ENCODE measurements around the gene ERP27. TPM values are rescaled to one million over a fixed set of nuclear protein-coding genes. Genes with fewer than 3 reads are reported as not detected.
A peak's percentile ranks its signal among the peaks of the same experiment; 100 is the strongest.

ERP27 gene
- total and polyA plus RNA-seq, 2 donors (not counting 3 experiments of a cell fraction or from before 2014, with no cell fraction given), result 0.70 to 0.88 TPM

GRCh38 chr12:14956024-14956891, 17.9 kb upstream of the ERP27 start:
- TF ChIP-seq POLR2AphosphoS5 (IDR thresholded peaks at IDR 0.05; ENCODE audit: insufficient read depth, low read depth, low read length) (no peak), FOS (IDR thresholded peaks at IDR 0.05; ENCODE audit: borderline replicate concordance, insufficient read depth, low read length) (no peak), GATA2 (IDR thresholded peaks at IDR 0.05; ENCODE audit: insufficient read depth, insufficient read length, low read depth, low read length) (no peak), EZH2 (IDR thresholded peaks at IDR 0.05; ENCODE audit: borderline replicate concordance, low read depth, low read length, severe bottlenecking) (no peak), MAX (IDR thresholded peaks at IDR 0.05; ENCODE audit: insufficient read depth, insufficient read length) (no peak), POLR2A (IDR thresholded peaks at IDR 0.05; ENCODE audit: low read depth, low read length) (no peak), JUN (IDR thresholded peaks at IDR 0.05; ENCODE audit: borderline replicate concordance, insufficient read depth, insufficient read length, low read depth) (no peak), MYC (IDR thresholded peaks at IDR 0.05; ENCODE audit: low read depth, low read length) (no peak), CTCF (IDR thresholded peaks at IDR 0.05; ENCODE audit: extremely low read depth in 1 of 2, insufficient read depth in 1 of 2, low read depth in 1 of 2, low read length in 2 of 2) (no peak)
- no TSS peak for BruUV-seq (replicated peaks)
- peak overlapping the region; percentile 20 for H3K4me2 ChIP-seq (ENCODE audit: insufficient read depth, low read length)
- ChIA-PET CTCF (interaction anchor here (0.5 kb wide), 1 partner anchor 30 kb away, joined by 3 read pairs; no protein-coding TSS in a partner anchor), POLR2A (no interaction called here)
- H3K79me2 ChIP-seq (ENCODE audit: control insufficient read depth, insufficient read depth, low read length), result peaks cover 90% of the 10 kb centered on the region
- dilution Hi-C loops (cut with MboI; ENCODE audit: extremely low pct_ligation_motif_present, low sequenced_read_pairs), result loop anchor here (10.0 kb wide), 1 partner anchor 121 kb away; no protein-coding TSS in a partner anchor
- H3K27ac ChIP-seq (ENCODE audit: insufficient read depth, low read depth, low read length), result no peak overlapping the region
- DNase-seq (ENCODE audit: low read depth, low spot score), result no peak
- no peaks in the 10 kb centered on the region for H3K9me3 ChIP-seq (replicated peaks; ENCODE audit: control insufficient read depth, insufficient read depth, low read length)
- peaks cover 68% of the 10 kb centered on the region for H3K4me1 ChIP-seq (ENCODE audit: control insufficient read depth, extremely low read depth, insufficient read depth, low read length)
- H3K9me1 ChIP-seq (replicated peaks; ENCODE audit: control insufficient read depth, extremely low read depth, insufficient read depth, low read length), result no peaks in the 10 kb centered on the region
- no peak overlapping the region for H3K4me3 ChIP-seq (replicated peaks in 1 of 3; ENCODE audit: insufficient read depth in 1 of 3, low read depth in 1 of 3, low read length in 3 of 3)
- no peak overlapping the region for H2AFZ ChIP-seq (ENCODE audit: low read depth, low read length)
- no peaks in the 10 kb centered on the region for H4K20me1 ChIP-seq (replicated peaks; ENCODE audit: control insufficient read depth, extremely low read depth, insufficient read depth, low read length)
- H3K36me3 ChIP-seq (ENCODE audit: control insufficient read depth in 2 of 2, extremely low read depth in 1 of 2, insufficient read depth in 2 of 2, low read length in 2 of 2), result no peaks in the 10 kb centered on the region
- FAIRE-seq, result no peak
- no peak overlapping the region for H3K9ac ChIP-seq (replicated peaks; ENCODE audit: extremely low read depth, insufficient read depth, low read length)
- intact Hi-C loops (cut with micrococcal nuclease), result loop anchor here (5.0 to 10.0 kb wide), 2 partner anchors 589 to 701 kb away; partner anchors contain the start of gene ATF7IP
- H3K27me3 ChIP-seq (ENCODE audit: control insufficient read depth in 2 of 2, insufficient read depth in 2 of 2, low read length in 2 of 2), result no peaks in the 10 kb centered on the region
